Panc1 (cell line): Measurements from ENCODE around the gene BUD31. TPM values are rescaled to one million over a fixed set of nuclear protein-coding genes. Genes with fewer than 3 reads are reported as not detected.

ENCODE experiments used
- ATAC-seq: fragments of 200-7000 bp; cut with Tn5 transposase; 2 replicates; pipeline ENCODE4 v1.9.1; 2020; ENCODE audit warnings: mild to moderate bottlenecking, moderate library complexity
- BruUV-seq: library from RNA; stranded (reverse); fragments of 400-500 nt; replicated peaks from 2 replicates; lab custom pipeline; 2021; lab: Mats Ljungman, UMichigan
- CTCF ChIA-PET: fragments of 300-600 bp; sonication (Branson Sonifier 250); formaldehyde crosslinking; loops from one replicate; lab custom pipeline; 2022; ENCODE audit warnings: antibody characterized with exemption; lab: Charles Lee
- POLR2A ChIA-PET: fragments of 300-600 bp; sonication (Branson Sonifier 250); formaldehyde crosslinking; loops from one replicate; lab custom pipeline; 2022; ENCODE audit warnings: antibody characterized with exemption; lab: Charles Lee
- DNase-seq: peaks from one replicate; pipeline ENCODE4 v3.0.0-alpha.2; 2010; ENCODE audit warnings: low read depth, low spot score
- H3K27ac ChIP-seq: 2 replicates; pipeline ENCODE4 v1.5.1; 2011; ENCODE audit warnings: mild to moderate bottlenecking, low read length, inconsistent platforms
- H3K27me3 ChIP-seq: fragments of 200-500 bp; sonication (Bioruptor generic); 2 replicates; pipeline ENCODE4 v1.6.0; 2014; ENCODE audit warnings: low read length, inconsistent platforms; ENCODE audit not compliant: control insufficient read depth, insufficient read depth
- H3K36me3 ChIP-seq: fragments of 200-500 bp; sonication (Bioruptor generic); 2 replicates; pipeline ENCODE4 v1.5.1; 2014; ENCODE audit warnings: inconsistent platforms, mild to moderate bottlenecking, low read length, moderate library complexity; ENCODE audit not compliant: control insufficient read depth, insufficient read depth
- H3K4me1 ChIP-seq: 2 replicates; pipeline ENCODE4 v1.5.1; 2011; ENCODE audit warnings: inconsistent platforms, mild to moderate bottlenecking, low read length, moderate library complexity; ENCODE audit not compliant: control insufficient read depth, insufficient read depth
- H3K4me3 ChIP-seq, 2 experiments: 2 replicates each; pipeline ENCODE4 v1.5.1; 2011 to 2012; ENCODE audit warnings: low read depth in 2 of 2, low read length in 2 of 2, mild to moderate bottlenecking in 2 of 2, inconsistent platforms in 1 of 2, moderate library complexity in 1 of 2
- H3K9me3 ChIP-seq: fragments of 200-500 bp; sonication (Bioruptor generic); 2 replicates; pipeline ENCODE4 v1.5.1; 2014; ENCODE audit warnings: low read depth, mild to moderate bottlenecking, inconsistent platforms, low read length, moderate library complexity; ENCODE audit not compliant: control insufficient read depth, insufficient read depth
- CTCF ChIP-seq: fragments of 450-650 bp; IDR thresholded peaks from 2 replicates; pipeline ENCODE4 v1.5.1; 2017; ENCODE audit warnings: mild to moderate bottlenecking
- POLR2AphosphoS5 ChIP-seq: IDR thresholded peaks from 2 replicates; pipeline ENCODE4 v1.6.1; 2012; ENCODE audit warnings: mild to moderate bottlenecking, low read depth, low read length, moderate library complexity
- REST ChIP-seq, 2 experiments: IDR thresholded peaks; 2 replicates each; pipeline ENCODE4 v1.6.1; 2011 to 2012; ENCODE audit warnings: low read depth in 2 of 2, control low read depth in 1 of 2, low read length in 1 of 2, mild to moderate bottlenecking in 1 of 2, moderate library complexity in 1 of 2; ENCODE audit not compliant: insufficient read depth in 1 of 2
- SIN3A ChIP-seq: IDR thresholded peaks from 2 replicates; pipeline ENCODE4 v1.6.1; 2012; ENCODE audit warnings: low read depth, mild to moderate bottlenecking, low read length, moderate library complexity, borderline replicate concordance; ENCODE audit not compliant: insufficient read depth
- TCF7L2 ChIP-seq: IDR thresholded peaks from 2 replicates; pipeline ENCODE4 v1.6.1; 2011; ENCODE audit warnings: mild to moderate bottlenecking, low read depth, low read length, inconsistent platforms
- in situ Hi-C: cut with HindIII; loops from 2 replicates; pipeline ENCODE4 v1.10.0; 2016; ENCODE audit warnings: low sequenced_read_pairs, low pct_unique_long_range_greater_than_20kb
- intact Hi-C: fragments of 100-400 bp; cut with micrococcal nuclease; formaldehyde crosslinking; loops from one replicate; pipeline ENCODE4 v1.10.0; 2022; ENCODE audit not compliant: unreplicated experiment
- total RNA-seq: library from RNA; stranded (reverse); gene quantifications from one replicate; pipeline ENCODE4 v1.2.1, GENCODE V29; 2021; ENCODE audit not compliant: unreplicated experiment

BUD31 gene
- total RNA-seq, 1 experiment from 2014 or later, result 179 TPM

GRCh38 chr7:99380032-99380822 is 28.5 kb upstream of the BUD31 start:
- no TSS peak for BruUV-seq
- ChIA-PET POLR2A (no interaction called here), CTCF (no interaction called here)
- in situ Hi-C loops (no loop called here), intact Hi-C loops (no loop called here)
- no peak for DNase-seq
- H3K36me3 ChIP-seq, result no peaks in the 10 kb centered on the region; the same call in 1 of the 2 replicates
- H3K4me1 ChIP-seq, result peaks cover 38% of the 10 kb centered on the region
- no peaks in the 10 kb centered on the region for H3K9me3 ChIP-seq
- TF ChIP-seq POLR2AphosphoS5 (0 out of 2 replicates have a peak, but pooled peaks have one; percentile 21), TCF7L2 (no peak), REST (IDR thresholded peaks at IDR 0.05; ENCODE audit: insufficient read depth in 1 of 2, low read depth in 2 of 2, low read length in 1 of 2) (no peak)
- peak; percentile 15 for ATAC-seq
- 0 out of 4 replicates have a peak overlapping the region, but pooled peaks of 1 of the 2 experiments have one; percentile 11 for H3K4me3 ChIP-seq
- no peaks in the 10 kb centered on the region for H3K27me3 ChIP-seq
- peak overlapping the region; percentile 79 for H3K27ac ChIP-seq

GRCh38 chr7:99380823-99381663 is 27.7 kb upstream of the BUD31 start:
- no peaks in the 10 kb centered on the region for H3K27me3 ChIP-seq
- DNase-seq (no peak), ATAC-seq (peak; percentile 43)
- CTCF ChIA-PET, result no interaction called here
- H3K27ac ChIP-seq, result peak overlapping the region; percentile 79
- peaks cover 38% of the 10 kb centered on the region for H3K4me1 ChIP-seq
- TF ChIP-seq CTCF (no peak), POLR2AphosphoS5 (no peak; the same call in 1 of the 2 replicates), SIN3A (no peak), TCF7L2 (no peak), REST (IDR thresholded peaks at IDR 0.05; ENCODE audit: insufficient read depth in 1 of 2, low read depth in 2 of 2, low read length in 1 of 2) (no peak)
- H3K9me3 ChIP-seq, result no peaks in the 10 kb centered on the region
- in situ Hi-C loops, result no loop called here
- intact Hi-C loops, result no loop called here
- no peaks in the 10 kb centered on the region; the same call in 1 of the 2 replicates for H3K36me3 ChIP-seq
- BruUV-seq, result no TSS peak
- POLR2A ChIA-PET, result no interaction called here
- H3K4me3 ChIP-seq, result no peak overlapping the region
